Cardiac fibroblast (primary cell): ENCODE measurements around the gene LMO7.

Experiments used
- DNase-seq, 2 donors: peaks; one replicate each; pipeline versions ENCODE4 v3.0.0 to v3.0.0-alpha.2; 2010; ENCODE audit warnings: low read depth in 2 of 2
- H3K4me3 ChIP-seq, 2 donors: replicated peaks in 1 of 2; 1 replicate in 1 of 2; 2 replicates in 1 of 2; pipeline ENCODE4 v1.5.1; 2011; ENCODE audit warnings: low read depth in 2 of 2, low read length in 2 of 2, mild to moderate bottlenecking in 2 of 2, moderate library complexity in 1 of 2
- CTCF ChIP-seq: IDR thresholded peaks from one replicate; pipeline ENCODE4 v1.5.1; 2011; ENCODE audit warnings: low read depth, mild to moderate bottlenecking, low read length, inconsistent platforms

LMO7 gene

GRCh38 chr13:75831389-75831788 lies 195.3 kb downstream of the LMO7 start:
- DNase-seq, result no peak
- no peak overlapping the region for H3K4me3 ChIP-seq
- TF ChIP-seq CTCF, result no peak

GRCh38 chr13:75832812-75833211 lies 196.7 kb downstream of the LMO7 start:
- no peak overlapping the region for H3K4me3 ChIP-seq
- TF ChIP-seq CTCF, result no peak
- no peak for DNase-seq

- H3K4me3 ChIP-seq, result no peak overlapping the region
- no peak for TF ChIP-seq CTCF
Observed at GRCh38 chr13:75836441-75836840, 200.3 kb downstream of the LMO7 start.

GRCh38 chr13:75838366-75839005 lies 202.4 kb downstream of the LMO7 start:
- TF ChIP-seq CTCF, result no peak
- no peak for DNase-seq
- H3K4me3 ChIP-seq, result no peak overlapping the region

More at GRCh38 chr13:75836441-75836840, 200.3 kb downstream of the LMO7 start:
- no peak for DNase-seq

- no peak overlapping the region for H3K4me3 ChIP-seq
- DNase-seq, result no peak
- no peak for TF ChIP-seq CTCF
Observed at GRCh38 chr13:75839406-75839805, 203.3 kb downstream of the LMO7 start.

GRCh38 chr13:75841905-75842304 lies 205.8 kb downstream of the LMO7 start:
- no peak overlapping the region for H3K4me3 ChIP-seq
- no peak for TF ChIP-seq CTCF
- no peak for DNase-seq

GRCh38 chr13:75843074-75843473 lies 206.9 kb downstream of the LMO7 start:
- no peak for DNase-seq
- no peak for TF ChIP-seq CTCF
- H3K4me3 ChIP-seq, result no peak overlapping the region
